AG09319 (cell line): ENCODE results near the gene ADIPOQ.
"Not testable (repeated sequence)": the region's sequence is repeated elsewhere in the genome, so short reads cannot be mapped to it uniquely, and the experiment has no call there.

Source experiments
- DNase-seq: peaks from one replicate; pipeline ENCODE4 v3.0.0-alpha.2; 2010; ENCODE audit warnings: low read depth; ENCODE audit errors: extremely low read depth
- TF ChIP-seq, protein P1 (sequence below): IDR thresholded peaks from 2 replicates; pipeline ENCODE4 v1.5.1; 2011; ENCODE audit warnings: low read depth, mild to moderate bottlenecking, inconsistent platforms, low read length, moderate library complexity

ADIPOQ gene

GRCh38 chr3:186875708-186876107 lies 33.2 kb downstream of the ADIPOQ start:
- TF ChIP-seq, protein P1, sequence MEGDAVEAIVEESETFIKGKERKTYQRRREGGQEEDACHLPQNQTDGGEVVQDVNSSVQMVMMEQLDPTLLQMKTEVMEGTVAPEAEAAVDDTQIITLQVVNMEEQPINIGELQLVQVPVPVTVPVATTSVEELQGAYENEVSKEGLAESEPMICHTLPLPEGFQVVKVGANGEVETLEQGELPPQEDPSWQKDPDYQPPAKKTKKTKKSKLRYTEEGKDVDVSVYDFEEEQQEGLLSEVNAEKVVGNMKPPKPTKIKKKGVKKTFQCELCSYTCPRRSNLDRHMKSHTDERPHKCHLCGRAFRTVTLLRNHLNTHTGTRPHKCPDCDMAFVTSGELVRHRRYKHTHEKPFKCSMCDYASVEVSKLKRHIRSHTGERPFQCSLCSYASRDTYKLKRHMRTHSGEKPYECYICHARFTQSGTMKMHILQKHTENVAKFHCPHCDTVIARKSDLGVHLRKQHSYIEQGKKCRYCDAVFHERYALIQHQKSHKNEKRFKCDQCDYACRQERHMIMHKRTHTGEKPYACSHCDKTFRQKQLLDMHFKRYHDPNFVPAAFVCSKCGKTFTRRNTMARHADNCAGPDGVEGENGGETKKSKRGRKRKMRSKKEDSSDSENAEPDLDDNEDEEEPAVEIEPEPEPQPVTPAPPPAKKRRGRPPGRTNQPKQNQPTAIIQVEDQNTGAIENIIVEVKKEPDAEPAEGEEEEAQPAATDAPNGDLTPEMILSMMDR, result no peak
- no peak for DNase-seq

GRCh38 chr3:186879781-186880180 lies 37.3 kb downstream of the ADIPOQ start:
- TF ChIP-seq, protein P1, result no peak
- no peak for DNase-seq

DNA sequence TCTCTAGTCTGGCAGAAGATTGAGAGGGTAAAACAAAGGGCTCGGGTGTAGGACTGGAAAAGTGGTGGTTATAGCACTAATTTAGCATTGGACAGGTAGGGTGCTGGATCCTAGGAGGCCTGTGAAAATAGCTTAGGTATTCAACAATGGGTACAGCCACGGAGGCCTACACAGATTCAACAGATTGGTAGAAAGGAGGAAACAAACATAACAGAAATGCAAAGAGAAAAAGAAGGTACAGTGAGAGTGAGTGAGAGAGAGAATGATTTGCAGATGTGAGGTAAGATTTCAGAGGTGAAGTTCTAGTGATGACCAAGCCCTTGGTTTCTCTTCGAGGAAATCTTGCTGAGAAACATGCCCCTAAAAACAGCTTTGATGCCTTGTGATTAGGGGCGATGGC lies 37.9 kb downstream of the ADIPOQ start:
- TF ChIP-seq, protein P1, result no peak

GRCh38 chr3:186882150-186882524 lies 39.6 kb downstream of the ADIPOQ start:
- DNase-seq, result no peak
- TF ChIP-seq, protein P1, result no peak

More for the DNA sequence above, 37.9 kb downstream of the ADIPOQ start:
- DNase-seq, result no peak

DNA sequence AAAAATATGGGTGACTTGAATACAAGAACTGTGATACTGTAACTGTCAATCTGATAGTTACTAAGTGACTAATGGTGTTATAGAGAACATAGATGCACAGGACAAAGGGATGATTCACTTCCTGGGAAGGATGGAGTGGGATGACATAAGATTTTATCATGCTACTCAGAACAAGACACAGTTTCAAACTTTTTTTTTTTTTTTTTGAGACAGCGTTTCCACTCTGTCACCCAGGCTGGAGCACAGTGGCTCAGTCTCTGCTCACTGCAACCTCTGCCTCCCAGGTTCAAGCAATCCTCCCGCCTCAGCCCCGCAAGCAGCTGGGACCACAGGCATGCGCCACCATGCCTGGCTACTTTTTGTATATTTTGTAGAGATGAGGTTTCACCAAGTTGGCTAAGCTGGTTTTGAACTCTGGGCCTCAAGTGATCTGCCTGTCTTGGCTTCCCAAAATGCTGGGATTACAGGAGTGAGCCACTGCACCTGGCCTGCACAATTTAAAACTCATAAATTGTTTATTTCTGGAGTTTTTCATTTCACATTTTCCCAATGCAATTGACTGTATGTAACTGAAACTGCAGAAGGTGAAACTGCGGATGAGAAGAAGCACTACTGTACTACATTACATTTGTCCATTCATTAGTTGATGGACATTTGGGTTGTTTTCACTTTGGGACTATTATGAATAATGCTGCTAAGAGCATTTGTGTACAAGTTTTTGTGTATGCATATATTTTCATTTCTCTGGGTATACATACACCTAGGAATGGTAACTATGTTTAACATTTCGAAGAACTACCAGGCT lies 40.6 kb downstream of the ADIPOQ start:
- TF ChIP-seq, protein P1, result no peak
- DNase-seq, result no peak

DNA sequence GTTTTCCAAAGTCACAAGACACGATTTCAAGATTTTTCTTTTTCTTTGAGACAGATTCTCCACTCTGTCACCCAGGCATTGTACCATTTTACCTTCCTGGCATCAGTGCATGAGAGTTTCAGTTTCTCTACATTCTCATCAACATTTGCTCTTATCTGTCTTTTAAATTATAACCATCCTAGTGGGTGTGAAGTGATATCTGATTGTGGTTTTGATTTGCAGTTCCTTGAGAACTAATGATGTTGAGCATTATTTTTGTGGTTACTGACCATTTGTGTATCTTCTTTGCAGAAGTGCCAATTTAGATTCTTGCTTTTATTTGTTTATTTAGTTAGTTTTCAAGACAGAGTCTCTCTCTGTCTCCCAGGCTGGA lies 41.2 kb downstream of the ADIPOQ start:
- DNase-seq, result no peak
- TF ChIP-seq, protein P1, result no peak

GRCh38 chr3:186884868-186885267 lies 42.4 kb downstream of the ADIPOQ start:
- DNase-seq, result not testable (repeated sequence)

- TF ChIP-seq, protein P1, result no peak
- no peak for DNase-seq
Observed at GRCh38 chr3:186886202-186886981, 43.9 kb downstream of the ADIPOQ start.

DNA sequence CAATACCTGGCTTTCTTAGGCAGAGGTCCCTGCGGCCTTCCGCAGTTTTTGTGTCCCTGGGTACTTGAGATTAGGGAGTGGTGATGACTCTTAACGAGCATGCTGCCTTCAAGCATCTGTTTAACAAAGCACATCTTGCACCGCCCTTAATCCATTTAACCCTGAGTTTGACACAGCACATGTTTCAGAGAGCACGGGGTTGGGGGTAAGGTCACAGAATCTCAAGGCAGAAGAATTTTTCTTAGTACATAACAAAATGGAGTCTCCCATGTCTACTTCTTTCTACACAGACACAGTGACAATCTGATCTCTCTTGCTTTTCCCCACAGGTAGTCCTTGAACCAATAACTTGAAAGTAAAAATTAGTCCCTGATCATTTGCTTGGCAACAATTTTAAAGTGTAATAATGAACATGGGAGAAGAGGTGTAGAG lies 45.0 kb downstream of the ADIPOQ start:
- DNase-seq, result not testable (repeated sequence)
